ENCODE results near the gene MFGE8.

Gene MFGE8

DNA sequence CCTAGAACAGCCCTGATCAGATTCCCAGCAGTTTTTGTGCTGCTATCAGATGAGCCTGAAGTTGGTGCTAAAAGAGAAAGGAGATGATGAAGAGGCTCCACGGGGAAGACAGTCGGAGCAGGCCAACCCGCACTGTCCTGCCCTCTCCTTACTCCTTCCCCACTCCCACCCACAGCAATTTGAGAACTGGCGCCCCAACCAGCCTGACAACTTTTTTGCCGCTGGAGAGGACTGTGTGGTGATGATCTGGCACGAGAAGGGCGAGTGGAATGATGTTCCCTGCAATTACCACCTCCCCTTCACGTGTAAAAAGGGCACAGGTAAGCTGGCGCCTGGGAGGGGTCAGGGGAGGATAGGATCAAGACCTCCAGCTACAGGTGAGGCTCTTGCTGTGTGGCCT is 40.5 kb downstream of the MFGE8 start:
- DNase-seq (ENCODE audit: low read depth): no peak

- no peak for DNase-seq (ENCODE audit: low read depth)
These were observed 41.1 kb downstream of the MFGE8 start for GRCh38 chr15:88872106-88872505.

DNA sequence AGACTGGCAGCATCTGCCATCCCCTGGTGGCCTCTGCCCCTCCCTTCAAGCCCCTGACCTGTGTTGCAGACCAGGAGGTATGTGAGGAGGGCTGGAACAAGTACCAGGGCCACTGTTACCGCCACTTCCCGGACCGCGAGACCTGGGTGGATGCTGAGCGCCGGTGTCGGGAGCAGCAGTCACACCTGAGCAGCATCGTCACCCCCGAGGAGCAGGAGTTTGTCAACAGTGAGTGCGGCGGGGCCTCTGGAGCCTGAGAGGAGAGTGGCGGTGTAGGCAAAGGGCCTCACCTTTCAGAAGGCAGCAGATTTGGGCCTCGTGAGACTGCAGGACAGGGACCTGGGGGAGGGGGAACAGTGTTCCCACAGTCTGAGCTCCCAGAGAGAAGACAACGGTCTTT is 41.9 kb downstream of the MFGE8 start:
- DNase-seq (ENCODE audit: low read depth): no peak

- DNase-seq (ENCODE audit: low read depth): no peak
These were observed 46.8 kb downstream of the MFGE8 start for GRCh38 chr15:88866295-88866881.

DNA sequence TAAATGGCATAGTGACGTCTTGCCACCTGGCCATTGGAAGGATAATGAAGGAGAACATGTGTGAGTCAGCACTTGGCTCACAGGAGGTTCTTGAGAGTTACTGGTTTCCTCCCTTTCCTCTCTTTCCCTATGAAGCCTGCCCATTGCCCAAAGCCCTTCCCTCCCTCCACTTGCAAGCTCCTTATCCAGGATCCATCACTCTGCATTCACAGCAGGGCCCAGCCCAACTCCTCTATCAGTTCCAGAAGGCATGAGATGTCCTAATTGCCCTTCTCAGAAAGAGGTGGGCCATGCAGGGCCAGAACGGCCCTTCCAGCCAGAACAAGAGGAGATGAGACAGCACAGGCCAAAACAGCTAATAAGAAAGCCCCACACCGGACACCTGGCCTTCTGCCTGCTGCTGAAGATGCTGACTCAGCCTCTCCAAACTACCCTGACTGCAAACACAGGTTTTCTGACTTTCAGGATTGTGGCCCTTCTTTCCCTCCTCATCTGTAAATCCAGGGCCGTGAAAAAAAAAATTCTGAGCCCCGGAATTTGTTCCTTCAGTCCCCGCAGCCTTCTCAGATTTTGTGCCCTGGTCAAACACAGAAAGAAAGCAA is 47.6 kb downstream of the MFGE8 start:
- no peak for DNase-seq (ENCODE audit: low read depth)

- no peak for DNase-seq (ENCODE audit: low read depth)
These were observed 48.2 kb downstream of the MFGE8 start for GRCh38 chr15:88864861-88865497.

GRCh38 chr15:88863412-88863811 is 49.8 kb downstream of the MFGE8 start:
- no peak for DNase-seq (ENCODE audit: low read depth)

- no peak for DNase-seq (ENCODE audit: low read depth)
These were observed 53.0 kb downstream of the MFGE8 start for GRCh38 chr15:88860212-88860611.

- DNase-seq (ENCODE audit: low read depth): no peak
These were observed 53.6 kb downstream of the MFGE8 start for GRCh38 chr15:88859550-88859949.

DNA sequence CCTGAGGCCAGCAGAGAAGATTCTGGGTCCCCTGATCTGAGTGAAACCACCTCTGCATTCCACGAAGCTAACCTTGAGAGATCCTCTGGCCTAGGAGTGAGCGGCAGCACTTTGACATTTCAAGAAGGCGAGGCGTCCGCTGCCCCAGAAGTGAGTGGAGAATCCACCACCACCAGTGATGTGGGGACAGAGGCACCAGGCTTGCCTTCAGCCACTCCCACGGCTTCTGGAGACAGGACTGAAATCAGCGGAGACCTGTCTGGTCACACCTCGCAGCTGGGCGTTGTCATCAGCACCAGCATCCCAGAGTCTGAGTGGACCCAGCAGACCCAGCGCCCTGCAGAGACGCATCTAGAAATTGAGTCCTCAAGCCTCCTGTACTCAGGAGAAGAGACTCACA is 54.2 kb downstream of the MFGE8 start:
- DNase-seq (ENCODE audit: low read depth): no peak

GRCh38 chr15:88852476-88852875 is 60.7 kb downstream of the MFGE8 start:
- DNase-seq (ENCODE audit: low read depth): no peak

DNA sequence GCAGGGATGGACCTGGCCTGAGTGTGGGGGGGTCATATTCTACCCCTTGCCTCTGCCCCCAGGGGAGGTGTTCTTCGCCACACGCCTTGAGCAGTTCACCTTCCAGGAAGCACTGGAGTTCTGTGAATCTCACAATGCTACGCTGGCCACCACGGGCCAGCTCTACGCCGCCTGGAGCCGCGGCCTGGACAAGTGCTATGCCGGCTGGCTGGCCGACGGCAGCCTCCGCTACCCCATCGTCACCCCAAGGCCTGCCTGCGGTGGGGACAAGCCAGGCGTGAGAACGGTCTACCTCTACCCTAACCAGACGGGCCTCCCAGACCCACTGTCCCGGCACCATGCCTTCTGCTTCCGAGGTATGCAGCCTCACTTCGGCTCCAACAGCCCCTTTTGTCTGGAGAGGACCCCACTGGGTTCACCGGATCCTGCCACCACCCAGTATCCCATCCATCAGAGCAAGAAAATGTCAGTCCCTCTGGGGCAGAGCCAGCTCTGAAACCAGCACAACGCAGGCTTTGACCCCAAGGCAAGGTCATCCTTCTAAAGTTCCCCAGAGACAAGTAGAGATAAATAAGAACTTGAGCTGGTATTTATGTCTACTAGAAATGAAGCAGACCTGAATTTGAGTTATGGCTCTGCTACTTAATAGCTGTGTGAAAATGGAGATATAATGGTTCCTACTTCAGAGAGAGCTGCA is 63.7 kb downstream of the MFGE8 start:
- no peak for DNase-seq (ENCODE audit: low read depth)

Data from activated gamma-delta T cell treated with anti-CD3 and anti-CD28 coated beads, Interleukin-2, amount 50 U/mL, for 16 hours (primary cell).